SJSA1 (cell line): ENCODE results near the gene NUTM1. TPM values are rescaled to one million over a fixed set of nuclear protein-coding genes. Genes with fewer than 3 reads are reported as not detected.

Source experiments
- DNase-seq, 2 experiments: peaks; one replicate each; pipeline ENCODE4 v3.0.0-alpha.2; 2015 to 2020; ENCODE audit warnings: low spot score in 2 of 2, low read depth in 1 of 2
- H3K27ac ChIP-seq: fragments of 250-450 bp; sonication (Bioruptor Pico); 2 replicates; pipeline ENCODE4 v1.5.1; 2020; ENCODE audit warnings: mild to moderate bottlenecking, moderate library complexity
- H3K27me3 ChIP-seq: fragments of 250-450 bp; sonication (Bioruptor Pico); replicated peaks from 2 replicates; pipeline ENCODE4 v1.5.1; 2020; ENCODE audit warnings: mild to moderate bottlenecking, moderate library complexity
- H3K36me3 ChIP-seq: fragments of 250-450 bp; sonication (Bioruptor Pico); 2 replicates; pipeline ENCODE4 v1.5.1; 2020; ENCODE audit warnings: mild to moderate bottlenecking
- H3K4me1 ChIP-seq: fragments of 250-450 bp; sonication (Bioruptor Pico); replicated peaks from 2 replicates; pipeline ENCODE4 v1.6.1; 2021; ENCODE audit warnings: mild to moderate bottlenecking
- H3K4me3 ChIP-seq: fragments of 250-450 bp; sonication (Bioruptor Pico); 2 replicates; pipeline ENCODE4 v1.5.1; 2020; ENCODE audit warnings: mild to moderate bottlenecking
- H3K9me3 ChIP-seq: fragments of 250-450 bp; sonication (Bioruptor Pico); replicated peaks from 2 replicates; pipeline ENCODE4 v1.5.1; 2020; ENCODE audit warnings: mild to moderate bottlenecking
- total RNA-seq: library from RNA; depleted of rRNA; stranded (reverse); fragments of >200 nt; shearing (Covaris generic); gene quantifications from 2 replicates; pipeline ENCODE4 v1.2.3, GENCODE V29; 2014

NUTM1 gene
- total RNA-seq, 1 experiment from 2014 or later: not detected

- no peak for DNase-seq
- no peaks in the 10 kb centered on the region for H3K9me3 ChIP-seq
- no peaks in the 10 kb centered on the region for H3K4me1 ChIP-seq
- H3K4me3 ChIP-seq: no peak overlapping the region
- H3K27me3 ChIP-seq: no peaks in the 10 kb centered on the region
- H3K36me3 ChIP-seq: no peaks in the 10 kb centered on the region
- H3K27ac ChIP-seq: no peak overlapping the region
Observed at GRCh38 chr15:34329006-34329405, 14.1 kb upstream of the NUTM1 start.

DNA sequence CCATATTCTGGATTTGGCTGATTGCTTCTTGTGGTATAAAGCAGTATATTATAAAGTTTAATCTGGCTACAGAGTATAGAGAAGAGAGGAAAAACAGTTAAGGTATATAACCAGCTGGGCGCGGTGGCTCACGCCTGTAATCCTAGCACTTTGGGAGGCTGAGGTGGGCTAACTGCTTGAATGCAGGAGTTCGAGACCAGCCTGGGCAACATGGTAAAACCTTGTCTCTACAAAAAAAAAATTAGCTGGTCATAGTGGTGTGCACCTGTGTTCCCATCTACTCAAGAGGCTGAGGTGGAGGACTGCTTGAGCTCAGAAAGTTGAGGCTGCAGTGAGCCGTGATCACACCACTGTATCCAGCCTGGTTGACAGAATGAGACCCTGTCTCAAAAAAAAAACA is 12.8 kb upstream of the NUTM1 start:
- no peaks in the 10 kb centered on the region for H3K27me3 ChIP-seq
- no peak for DNase-seq

DNA sequence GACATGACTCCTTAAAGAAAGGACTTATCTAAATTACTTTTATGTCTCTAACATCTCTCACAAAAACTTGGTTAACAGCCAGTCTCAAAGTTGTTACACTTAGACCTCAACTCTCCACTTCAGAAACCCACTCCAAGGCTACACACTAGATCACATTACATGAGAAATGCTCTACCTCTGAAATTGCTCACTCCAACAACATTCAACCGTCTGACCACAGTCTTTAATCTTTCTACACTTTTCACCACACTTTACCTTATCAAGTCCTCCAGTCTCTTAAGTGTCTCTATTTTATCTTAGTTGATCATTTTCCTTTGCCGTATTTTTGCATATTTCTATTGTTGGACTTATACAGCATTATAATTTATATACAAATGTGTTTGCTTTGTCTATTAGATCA is 11.3 kb upstream of the NUTM1 start:
- Histone ChIP-seq H3K4me3 (no peak overlapping the region), H3K27me3 (no peaks in the 10 kb centered on the region), H3K36me3 (no peaks in the 10 kb centered on the region), H3K27ac (no peak overlapping the region), H3K9me3 (no peaks in the 10 kb centered on the region), H3K4me1 (no peaks in the 10 kb centered on the region)
- DNase-seq: no peak

More for the DNA sequence above, 12.8 kb upstream of the NUTM1 start:
- H3K4me3 ChIP-seq: no peak overlapping the region
- H3K27ac ChIP-seq: no peak overlapping the region
- H3K9me3 ChIP-seq: no peaks in the 10 kb centered on the region
- H3K36me3 ChIP-seq: no peaks in the 10 kb centered on the region
- H3K4me1 ChIP-seq: no peaks in the 10 kb centered on the region

DNA sequence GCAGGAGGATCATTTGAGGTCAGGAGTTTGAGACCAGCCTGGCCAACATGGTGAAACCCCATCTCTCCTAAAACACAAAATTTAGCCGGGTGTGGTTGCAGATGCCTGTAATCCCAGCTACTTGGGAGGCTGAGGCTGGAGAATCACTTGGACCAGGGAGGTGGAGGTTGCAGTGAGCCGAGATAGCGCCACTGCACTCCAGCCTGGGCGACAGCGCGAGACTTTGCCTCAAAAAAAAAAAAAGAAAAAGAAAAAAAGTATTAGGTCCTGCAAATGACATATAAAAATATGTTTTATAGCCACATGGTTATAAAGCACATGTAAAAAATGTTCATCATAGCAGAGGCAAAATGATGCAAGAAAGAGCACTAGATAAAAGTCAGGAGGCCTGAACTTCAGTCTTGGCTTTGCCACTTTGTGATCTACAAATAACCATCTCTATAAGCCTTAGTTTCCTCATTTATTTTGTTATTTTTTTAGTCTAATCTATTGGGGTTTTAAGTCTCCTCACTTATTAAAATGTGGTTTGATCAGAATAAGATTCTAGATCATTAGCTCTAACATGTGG is 10.5 kb upstream of the NUTM1 start:
- Histone ChIP-seq H3K4me3 (no peak overlapping the region), H3K36me3 (peaks cover 1% of the 10 kb centered on the region), H3K27ac (no peak overlapping the region), H3K27me3 (no peaks in the 10 kb centered on the region), H3K9me3 (no peaks in the 10 kb centered on the region), H3K4me1 (no peaks in the 10 kb centered on the region; the same call in 1 of the 2 replicates)
- DNase-seq: no peak

- no peaks in the 10 kb centered on the region; the same call in none of the 2 replicates for H3K4me1 ChIP-seq
- H3K9me3 ChIP-seq: no peaks in the 10 kb centered on the region
- no peak for DNase-seq
- H3K36me3 ChIP-seq: peaks cover 3% of the 10 kb centered on the region
- no peak overlapping the region for H3K4me3 ChIP-seq
- H3K27ac ChIP-seq: no peak overlapping the region
- H3K27me3 ChIP-seq: no peaks in the 10 kb centered on the region
Observed at GRCh38 chr15:34334672-34335071, 8.4 kb upstream of the NUTM1 start.

DNA sequence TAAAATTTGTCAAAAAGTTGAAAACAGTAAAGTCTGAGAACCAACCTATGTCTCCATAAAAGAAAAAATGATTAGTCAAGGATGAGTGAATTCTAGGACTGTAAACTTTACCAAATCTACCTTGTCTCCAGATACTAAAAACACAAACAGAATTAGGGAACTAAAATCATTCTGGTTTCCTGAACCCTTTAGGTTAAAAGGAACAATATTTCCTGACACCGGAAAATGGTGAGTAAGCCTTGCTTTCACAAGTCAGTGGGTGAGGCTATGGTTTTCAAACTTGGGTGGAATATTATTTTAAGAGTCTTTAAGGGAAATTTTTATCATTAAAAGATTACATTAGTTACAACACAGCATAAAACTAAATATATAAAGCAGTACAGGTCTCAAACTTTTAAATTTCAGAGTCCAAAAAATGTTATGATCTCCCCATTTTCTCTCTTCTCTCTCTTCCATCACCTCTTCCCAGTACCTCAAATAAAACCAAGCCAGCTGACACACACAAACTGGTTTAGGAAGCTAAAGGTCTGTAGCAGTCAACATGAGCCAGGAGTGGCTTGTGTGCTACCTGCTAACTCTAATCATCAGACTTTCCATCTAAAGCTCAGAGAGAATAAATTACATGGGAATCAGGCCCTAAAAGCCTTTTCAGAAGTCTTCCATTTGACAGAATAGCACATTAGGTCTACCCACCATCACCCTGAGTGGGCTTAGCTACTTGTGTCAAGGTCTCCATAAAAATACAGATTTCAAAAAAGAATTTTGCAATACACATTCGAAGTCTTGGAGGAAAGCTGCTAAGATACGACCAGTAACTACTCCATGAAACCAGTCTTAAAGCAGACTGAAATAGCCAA is 7.7 kb upstream of the NUTM1 start:
- Histone ChIP-seq H3K27me3 (no peaks in the 10 kb centered on the region), H3K36me3 (peaks cover 11% of the 10 kb centered on the region), H3K27ac (no peak overlapping the region), H3K4me3 (no peak overlapping the region), H3K4me1 (no peaks in the 10 kb centered on the region; the same call in none of the 2 replicates), H3K9me3 (no peaks in the 10 kb centered on the region)
- DNase-seq: no peak

- Histone ChIP-seq H3K27me3 (no peaks in the 10 kb centered on the region), H3K4me1 (no peaks in the 10 kb centered on the region; the same call in none of the 2 replicates), H3K4me3 (no peak overlapping the region), H3K27ac (no peak overlapping the region), H3K9me3 (no peaks in the 10 kb centered on the region), H3K36me3 (peaks cover 19% of the 10 kb centered on the region)
- DNase-seq: no peak
Observed at GRCh38 chr15:34336231-34336990, 6.7 kb upstream of the NUTM1 start.

GRCh38 chr15:34336991-34337556 is 6.0 kb upstream of the NUTM1 start:
- Histone ChIP-seq H3K27me3 (no peaks in the 10 kb centered on the region), H3K4me3 (peak overlapping the region; percentile 94), H3K27ac (no peak overlapping the region), H3K4me1 (no peaks in the 10 kb centered on the region; the same call in none of the 2 replicates), H3K36me3 (peaks cover 26% of the 10 kb centered on the region), H3K9me3 (no peaks in the 10 kb centered on the region)
- DNase-seq: no peak

- H3K36me3 ChIP-seq: peaks cover 27% of the 10 kb centered on the region
Observed at GRCh38 chr15:34337557-34338306, 5.4 kb upstream of the NUTM1 start, which contains the start of gene SLC12A6. Gene SLC12A6 (minus strand): TSS chr15:34337781. CDS start chr15:34336680, 1,101 bp downstream.

DNA sequence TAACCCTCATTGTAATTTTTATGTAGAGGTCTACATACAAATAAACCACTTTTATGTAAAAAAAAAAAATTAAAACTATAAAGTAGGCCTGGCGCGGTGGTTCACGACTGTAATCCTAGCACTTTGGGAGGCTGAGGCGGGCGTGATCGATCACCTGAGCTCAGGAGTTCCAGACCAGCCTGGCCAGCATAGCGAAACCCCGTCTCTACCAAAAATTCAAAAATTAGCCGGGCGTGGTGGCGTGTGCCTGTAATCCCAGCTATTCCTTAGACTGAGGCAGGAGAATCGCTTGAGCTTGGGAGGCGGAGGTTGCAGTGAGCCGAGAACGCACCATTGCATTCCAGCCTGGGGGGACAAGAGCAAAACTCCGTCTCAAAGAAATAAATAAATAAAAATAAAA is 4.8 kb upstream of the NUTM1 start:
- Histone ChIP-seq H3K36me3 (peaks cover 27% of the 10 kb centered on the region), H3K4me1 (no peaks in the 10 kb centered on the region; the same call in none of the 2 replicates), H3K4me3 (0 out of 2 replicates have a peak overlapping the region, but pooled peaks have one; percentile 94), H3K27ac (no peak overlapping the region), H3K9me3 (no peaks in the 10 kb centered on the region), H3K27me3 (no peaks in the 10 kb centered on the region)
- DNase-seq: no peak

More at GRCh38 chr15:34337557-34338306, 5.4 kb upstream of the NUTM1 start, which contains the start of gene SLC12A6:
- peak; percentile 88 to 93 for DNase-seq
- Histone ChIP-seq H3K9me3 (no peaks in the 10 kb centered on the region), H3K4me1 (no peaks in the 10 kb centered on the region; the same call in none of the 2 replicates), H3K27ac (peak within 1 kb of the TSS; percentile 45; the same call in 1 of the 2 replicates), H3K27me3 (no peaks in the 10 kb centered on the region), H3K4me3 (peak within 1 kb of the TSS; percentile 94)

DNA sequence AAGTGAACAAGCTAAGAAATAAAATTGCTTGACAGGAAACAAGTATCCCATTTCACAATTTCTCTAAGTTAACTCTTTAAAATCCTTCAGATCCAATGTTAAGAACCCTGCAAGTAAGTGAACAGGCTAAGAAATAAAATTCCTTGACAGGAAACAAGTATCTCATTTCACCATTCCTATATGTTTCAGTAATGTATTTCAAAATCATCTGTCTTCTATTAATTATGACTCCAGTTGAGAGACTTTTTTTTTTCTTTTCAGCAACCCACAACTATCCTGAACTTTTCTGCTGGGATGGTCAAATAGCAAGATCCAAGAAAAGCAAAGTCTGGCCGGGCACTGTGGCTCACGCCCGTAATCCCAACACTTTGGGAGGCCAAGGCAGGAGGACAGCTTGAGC is 3.2 kb upstream of the NUTM1 start:
- DNase-seq: no peak
- no peak overlapping the region for H3K27ac ChIP-seq
- H3K27me3 ChIP-seq: no peaks in the 10 kb centered on the region
- no peaks in the 10 kb centered on the region for H3K9me3 ChIP-seq
- peaks cover 27% of the 10 kb centered on the region for H3K36me3 ChIP-seq
- H3K4me1 ChIP-seq: no peaks in the 10 kb centered on the region; the same call in none of the 2 replicates
- H3K4me3 ChIP-seq: no peak overlapping the region

- H3K27ac ChIP-seq: no peak overlapping the region
Observed at GRCh38 chr15:34341381-34342212, 1.5 kb upstream of the NUTM1 start.

More at GRCh38 chr15:34341381-34342212, 1.5 kb upstream of the NUTM1 start:
- H3K4me3 ChIP-seq: peak overlapping the region; percentile 55
- H3K9me3 ChIP-seq: no peaks in the 10 kb centered on the region
- no peaks in the 10 kb centered on the region; the same call in none of the 2 replicates for H3K4me1 ChIP-seq
- DNase-seq: no peak
- no peaks in the 10 kb centered on the region for H3K27me3 ChIP-seq
- peaks cover 27% of the 10 kb centered on the region for H3K36me3 ChIP-seq
